NCI-H2107 treated with DMSO at 0.1 percent for 48 hours (cell line): ENCODE results near the gene GTPBP10.

ENCODE experiments used
- DNase-seq: peaks from one replicate; lab custom pipeline; 2025; ENCODE audit not compliant: unreplicated experiment; lab: John Stamatoyannopoulos, UW

The GTPBP10 gene

DNA sequence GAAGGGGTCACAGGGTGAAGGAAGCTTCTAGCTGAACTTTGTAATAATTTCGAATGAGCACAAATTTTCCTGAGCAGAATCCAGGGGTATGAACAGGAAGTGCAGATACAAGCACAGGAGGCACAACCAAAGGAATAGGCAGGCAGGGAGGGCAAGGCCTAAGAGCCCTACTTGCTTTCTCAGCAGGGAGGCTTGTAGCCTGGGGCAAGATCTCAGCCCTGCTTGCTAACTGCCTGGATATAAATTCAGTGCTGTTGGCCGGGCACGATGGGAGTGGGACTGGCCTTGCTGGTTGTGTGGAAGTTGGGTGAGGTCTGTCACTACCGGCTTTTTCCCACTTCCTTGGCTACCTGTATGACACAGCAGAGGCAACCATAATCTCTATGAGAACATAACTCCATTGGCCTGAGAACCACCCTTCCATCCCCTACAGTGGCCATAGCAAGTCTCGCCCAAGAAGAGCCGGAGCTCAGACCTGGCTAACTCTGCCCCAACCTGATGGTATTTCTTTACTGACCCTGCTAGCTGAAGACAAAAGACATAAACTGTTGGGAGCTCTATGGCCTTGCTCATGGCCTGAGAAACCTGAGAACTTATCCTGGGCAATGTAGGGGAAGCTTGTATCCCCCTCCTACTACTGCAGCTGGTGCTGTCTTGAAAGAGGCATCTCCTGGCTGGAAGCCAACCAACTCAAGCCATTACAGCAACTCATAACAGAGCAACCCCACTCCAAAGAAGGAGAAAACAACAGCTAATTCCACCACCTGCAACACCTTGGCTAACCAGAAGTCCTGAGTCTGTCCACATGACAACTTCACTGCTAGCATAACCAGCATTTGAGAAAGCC, 84.3 kb downstream of the GTPBP10 start:
- no peak for DNase-seq

DNA sequence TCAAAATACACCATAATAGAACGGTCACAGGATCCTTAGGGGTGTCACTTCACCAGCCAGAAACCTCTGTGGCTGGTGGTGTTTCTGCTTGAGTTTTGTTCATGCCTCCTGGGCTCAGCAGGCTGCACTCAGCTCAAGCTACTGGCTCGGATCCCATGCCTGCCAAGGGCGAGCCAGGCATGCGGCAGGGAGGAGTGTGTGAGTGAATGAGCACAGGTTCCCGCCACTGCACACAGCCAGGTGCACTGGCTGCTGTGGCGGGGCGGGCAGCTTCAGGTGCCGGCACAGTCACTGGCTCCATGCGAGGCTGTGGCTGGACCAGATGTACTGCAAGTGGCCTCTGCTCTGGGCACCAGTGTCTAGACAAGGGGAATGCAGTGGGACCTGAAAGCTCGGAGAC, 86.2 kb downstream of the GTPBP10 start:
- DNase-seq: no peak

DNA sequence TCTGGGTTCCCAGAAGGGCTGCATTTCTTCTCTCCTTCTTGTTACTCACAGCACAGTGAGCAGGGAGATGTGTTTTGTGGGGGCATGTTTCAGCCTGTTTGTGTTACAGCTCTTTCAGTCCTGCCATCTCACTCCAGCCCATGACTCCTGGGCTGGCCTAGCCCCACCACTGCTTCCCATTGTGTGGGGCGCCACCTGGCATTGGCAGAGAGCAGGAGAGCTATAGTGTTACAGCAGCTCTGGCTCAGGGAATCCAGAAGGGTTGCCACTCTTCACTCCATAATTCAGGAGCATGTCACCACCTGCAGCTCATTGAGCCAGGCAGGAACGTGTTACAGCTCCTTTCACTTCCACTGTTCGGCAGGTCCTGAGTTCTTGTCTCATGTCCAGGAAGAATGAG, 86.7 kb downstream of the GTPBP10 start:
- DNase-seq: no peak
